ENCODE results near the gene ZBTB21. TPM values are rescaled to one million over a fixed set of nuclear protein-coding genes. Genes with fewer than 3 reads are reported as not detected.
"Not testable (repeated sequence)": the region's sequence is repeated elsewhere in the genome, so short reads cannot be mapped to it uniquely, and the experiment has no call there.

Gene ZBTB21
- total and polyA plus RNA-seq, 7 donors = 0.49 to 8.8 (median 4.5) TPM

DNA sequence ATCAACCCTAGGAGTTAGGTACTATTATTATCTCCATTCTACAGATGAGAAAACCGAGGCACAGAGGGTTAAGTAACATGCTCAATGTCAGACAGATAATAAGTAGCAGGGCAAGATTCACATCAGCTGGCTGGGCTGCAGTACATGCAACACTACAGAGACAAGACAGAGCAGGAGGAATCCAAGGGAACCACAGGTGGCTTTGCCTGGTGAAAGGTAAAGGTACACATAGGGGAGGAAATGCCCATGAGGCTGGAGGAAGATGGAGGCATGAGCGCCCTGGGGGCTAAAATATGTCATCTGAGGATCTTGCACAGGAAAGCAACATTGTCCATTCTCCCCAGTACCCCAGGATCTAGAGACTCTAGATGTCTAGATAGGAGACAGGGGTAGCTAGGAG is 8.4 kb downstream of the ZBTB21 start:
- no peaks in the 10 kb centered on the region for H3K27me3 ChIP-seq (ENCODE audit: insufficient read depth in 3 of 3, low read length in 2 of 3)
- TF ChIP-seq, protein P1, sequence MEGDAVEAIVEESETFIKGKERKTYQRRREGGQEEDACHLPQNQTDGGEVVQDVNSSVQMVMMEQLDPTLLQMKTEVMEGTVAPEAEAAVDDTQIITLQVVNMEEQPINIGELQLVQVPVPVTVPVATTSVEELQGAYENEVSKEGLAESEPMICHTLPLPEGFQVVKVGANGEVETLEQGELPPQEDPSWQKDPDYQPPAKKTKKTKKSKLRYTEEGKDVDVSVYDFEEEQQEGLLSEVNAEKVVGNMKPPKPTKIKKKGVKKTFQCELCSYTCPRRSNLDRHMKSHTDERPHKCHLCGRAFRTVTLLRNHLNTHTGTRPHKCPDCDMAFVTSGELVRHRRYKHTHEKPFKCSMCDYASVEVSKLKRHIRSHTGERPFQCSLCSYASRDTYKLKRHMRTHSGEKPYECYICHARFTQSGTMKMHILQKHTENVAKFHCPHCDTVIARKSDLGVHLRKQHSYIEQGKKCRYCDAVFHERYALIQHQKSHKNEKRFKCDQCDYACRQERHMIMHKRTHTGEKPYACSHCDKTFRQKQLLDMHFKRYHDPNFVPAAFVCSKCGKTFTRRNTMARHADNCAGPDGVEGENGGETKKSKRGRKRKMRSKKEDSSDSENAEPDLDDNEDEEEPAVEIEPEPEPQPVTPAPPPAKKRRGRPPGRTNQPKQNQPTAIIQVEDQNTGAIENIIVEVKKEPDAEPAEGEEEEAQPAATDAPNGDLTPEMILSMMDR (IDR thresholded peaks at IDR 0.05) = no peak
- H3K36me3 ChIP-seq (ENCODE audit: insufficient read depth in 1 of 2, low read depth in 1 of 2) = peaks cover 2 to 29% of the 10 kb centered on the region in 2 donors
- 92 to 98% (median 96%) methylated on average over 2 of the region's 2 CpGs for WGBS, 3 donors
- no peak overlapping the region for H3K27ac ChIP-seq
- ATAC-seq = no peak
- DNase-seq = no peak
- peaks cover 8% of the 10 kb centered on the region for H3K4me1 ChIP-seq
- intact Hi-C loops (cut with DNase I) = no loop called here
- no peak overlapping the region for H3K4me3 ChIP-seq
- H3K9me3 ChIP-seq = no peaks in the 10 kb centered on the region

DNA sequence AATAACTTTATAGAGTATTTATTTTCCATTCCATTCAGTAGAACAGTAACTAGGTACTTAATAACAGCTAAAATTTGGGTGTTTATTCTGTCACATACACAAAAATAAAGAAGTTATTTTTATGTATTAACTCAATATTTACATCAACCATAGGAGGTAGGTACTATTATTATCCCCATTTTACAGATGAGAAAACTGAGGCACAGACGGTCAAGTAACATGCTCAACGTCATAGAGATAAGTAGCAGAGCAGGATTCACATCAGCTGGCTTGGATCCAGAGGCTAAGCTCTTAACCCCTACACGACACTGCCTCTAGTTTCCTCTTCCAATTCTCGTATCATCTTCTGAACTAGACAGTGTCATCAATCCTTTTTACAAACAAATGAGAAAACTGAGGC is 9.3 kb downstream of the ZBTB21 start:
- 92 to 97% (median 92%) methylated on average over 4 of the region's 4 CpGs for WGBS, 3 donors
- Histone ChIP-seq H3K9me3 (no peaks in the 10 kb centered on the region), H3K36me3 (ENCODE audit: insufficient read depth in 1 of 2, low read depth in 1 of 2) (peaks cover 2 to 29% of the 10 kb centered on the region in 2 donors), H3K4me3 (no peak overlapping the region), H3K27ac (no peak overlapping the region), H3K4me1 (peaks cover 8% of the 10 kb centered on the region), H3K27me3 (ENCODE audit: insufficient read depth in 3 of 3, low read length in 2 of 3) (no peaks in the 10 kb centered on the region)
- TF ChIP-seq, protein P1 (IDR thresholded peaks at IDR 0.05) = no peak
- ATAC-seq (no peak), DNase-seq (no peak)
- intact Hi-C loops (cut with DNase I) = no loop called here

DNA sequence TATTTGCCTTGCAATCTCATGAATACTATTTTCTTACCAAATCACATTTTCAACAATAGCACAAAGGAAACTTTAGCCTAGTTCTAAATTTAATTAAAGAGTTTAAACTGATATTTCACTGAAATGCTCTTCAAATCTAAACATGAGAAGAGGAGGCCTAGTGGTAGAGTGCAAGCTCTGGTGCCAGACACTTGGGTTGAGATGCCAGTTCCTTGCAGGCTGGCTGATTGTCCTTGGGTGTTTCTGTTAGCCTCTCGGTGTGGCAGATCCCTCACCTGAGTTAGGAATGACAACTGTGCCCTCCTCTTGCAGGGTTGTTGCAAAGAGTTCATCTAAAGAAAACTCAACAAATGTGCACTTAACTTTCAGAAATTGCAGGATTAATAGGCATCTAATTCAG is 12.5 kb downstream of the ZBTB21 start:
- Histone ChIP-seq H3K4me3 (no peak overlapping the region), H3K36me3 (ENCODE audit: insufficient read depth in 1 of 2, low read depth in 1 of 2) (peaks cover 8 to 42% of the 10 kb centered on the region in 2 donors), H3K27ac (no peak overlapping the region), H3K4me1 (peaks cover 8% of the 10 kb centered on the region), H3K9me3 (no peaks in the 10 kb centered on the region), H3K27me3 (ENCODE audit: insufficient read depth in 3 of 3, low read length in 2 of 3) (no peaks in the 10 kb centered on the region)
- ATAC-seq (no peak), DNase-seq (no peak)
- TF ChIP-seq, protein P1 (IDR thresholded peaks at IDR 0.05) = no peak
- intact Hi-C loops (cut with DNase I) = no loop called here
- WGBS, 3 donors = 71 to 84% (median 78%) methylated on average over 1 of the region's 1 CpG

DNA sequence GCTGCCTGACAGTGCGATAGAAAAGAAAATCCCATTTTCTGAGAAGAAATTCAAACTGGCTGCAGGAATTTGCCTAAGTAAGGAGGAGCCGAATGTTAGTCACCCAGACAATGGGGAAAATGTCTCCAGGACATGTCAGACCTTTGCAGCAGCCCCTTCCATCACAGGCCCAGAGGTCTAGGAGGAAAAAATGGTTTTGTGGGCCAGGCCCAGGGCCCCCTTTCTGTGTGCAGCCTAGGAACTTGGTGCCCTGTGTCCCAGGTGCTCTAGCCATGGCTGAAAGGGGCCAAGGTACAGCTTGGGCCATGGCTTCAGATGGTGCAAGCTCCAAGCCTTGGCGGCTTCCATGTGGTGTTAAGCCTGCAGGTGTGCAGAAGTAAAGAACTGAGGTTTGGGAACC is 14.6 kb downstream of the ZBTB21 start:
- Histone ChIP-seq H3K36me3 (ENCODE audit: insufficient read depth in 1 of 2, low read depth in 1 of 2) (peaks cover 11 to 42% of the 10 kb centered on the region in 2 donors), H3K27ac (no peak overlapping the region), H3K4me3 (no peak overlapping the region), H3K27me3 (ENCODE audit: insufficient read depth in 3 of 3, low read length in 2 of 3) (no peaks in the 10 kb centered on the region), H3K9me3 (no peaks in the 10 kb centered on the region), H3K4me1 (peaks cover 8% of the 10 kb centered on the region)
- intact Hi-C loops (cut with DNase I) = no loop called here
- WGBS, 3 donors = 99% methylated on average over 3 of the region's 3 CpGs
- DNase-seq = no peak
- ATAC-seq = no peak
- TF ChIP-seq, protein P1 (IDR thresholded peaks at IDR 0.05) = no peak

DNA sequence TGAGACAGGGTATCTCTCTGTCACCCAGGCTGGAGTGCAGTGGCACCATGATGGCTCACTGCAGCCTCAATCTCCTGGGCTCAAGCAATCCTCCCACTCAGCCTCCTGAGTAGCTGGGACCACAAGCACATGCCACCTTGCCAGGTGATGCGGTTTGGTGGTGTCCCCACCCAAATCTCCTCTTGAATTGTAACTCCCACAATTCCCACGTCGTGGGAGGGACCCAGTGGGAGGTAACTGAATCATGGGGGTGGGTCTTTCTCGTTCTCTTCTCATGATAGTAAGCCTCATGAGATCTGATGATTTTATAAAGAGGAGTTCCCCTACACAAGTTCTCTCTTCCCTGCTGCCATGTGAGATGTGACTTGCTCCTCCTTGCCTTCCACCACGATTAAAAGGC is 15.5 kb downstream of the ZBTB21 start:
- H3K4me1 ChIP-seq; H3K27me3 ChIP-seq (ENCODE audit: insufficient read depth in 3 of 3, low read length in 2 of 3); H3K27ac ChIP-seq; DNase-seq; intact Hi-C loops (cut with DNase I); ATAC-seq; H3K9me3 ChIP-seq; H3K4me3 ChIP-seq: not testable (repeated sequence)
- peaks cover 10 to 44% of the 10 kb centered on the region in 2 donors for H3K36me3 ChIP-seq (ENCODE audit: insufficient read depth in 1 of 2, low read depth in 1 of 2)
- 60 to 96% (median 96%) methylated on average over 5 of the region's 5 CpGs for WGBS, 3 donors

Data from psoas muscle (tissue), 8 donors.